GM21390 (cell line): ENCODE measurements around the gene HOXD1.

Experiments
- ATAC-seq: cut with Tn5 transposase; IDR thresholded peaks from one replicate; pipeline ENCODE4 v1.9.1; 2021; ENCODE audit not compliant: unreplicated experiment

HOXD1 gene

DNA sequence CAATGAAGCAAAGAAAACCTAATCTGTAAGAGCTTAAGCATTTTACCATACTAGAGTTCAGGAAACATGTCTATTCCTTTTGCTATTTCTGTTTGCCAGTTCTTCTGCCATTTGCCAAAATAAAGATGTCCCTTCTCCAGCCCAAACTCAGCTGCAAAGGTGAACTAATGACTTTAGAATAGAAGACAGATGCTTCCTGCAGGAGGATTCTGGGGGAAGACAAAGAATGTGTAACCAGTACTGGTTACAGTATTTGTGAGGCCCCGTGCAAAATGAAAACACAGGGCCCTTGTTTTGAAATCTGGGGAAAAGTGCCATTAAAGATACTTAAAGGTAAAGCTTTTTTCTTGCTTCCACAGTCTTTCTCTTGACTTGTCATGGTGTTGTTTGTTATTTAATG, 46.5 kb downstream of the HOXD1 start:
- no peak for ATAC-seq

DNA sequence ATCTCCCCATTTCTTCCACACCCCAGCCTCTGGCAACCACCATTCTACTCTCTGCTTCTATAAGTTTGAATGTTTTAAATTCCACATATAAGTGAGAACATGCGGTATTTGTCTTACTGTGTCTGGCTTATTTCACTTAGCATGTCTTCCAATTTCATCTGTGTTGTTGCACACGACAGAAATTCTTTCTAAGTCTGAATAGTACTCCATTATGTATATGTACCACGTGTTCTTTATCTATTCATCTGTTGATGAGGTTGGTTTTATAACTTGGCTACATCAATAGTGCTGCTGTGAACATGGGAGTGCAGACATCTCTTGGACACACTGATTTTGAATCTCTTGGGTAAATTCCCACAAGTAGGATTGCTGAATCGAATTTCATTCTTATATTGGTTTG, 49.0 kb downstream of the HOXD1 start:
- ATAC-seq = no peak

DNA sequence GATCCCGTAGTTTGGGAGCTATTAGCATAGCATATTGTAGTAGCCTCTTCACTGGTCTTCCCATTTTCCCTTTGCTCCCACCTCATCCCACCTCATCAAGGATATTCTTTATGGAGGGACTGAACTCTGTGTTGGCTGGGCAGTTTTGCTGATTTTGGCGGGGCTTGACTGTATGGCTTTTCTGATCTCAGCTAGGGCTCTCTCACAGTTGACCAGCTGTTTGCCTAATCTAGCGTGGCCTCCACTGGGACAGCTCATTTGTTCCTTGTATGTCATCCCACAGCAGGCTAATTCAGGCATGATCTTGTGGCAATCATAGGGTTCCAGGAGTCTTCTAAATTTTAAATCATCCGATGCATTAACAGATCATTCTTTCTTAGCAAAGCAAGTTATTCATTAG, 50.6 kb downstream of the HOXD1 start:
- no peak for ATAC-seq

DNA sequence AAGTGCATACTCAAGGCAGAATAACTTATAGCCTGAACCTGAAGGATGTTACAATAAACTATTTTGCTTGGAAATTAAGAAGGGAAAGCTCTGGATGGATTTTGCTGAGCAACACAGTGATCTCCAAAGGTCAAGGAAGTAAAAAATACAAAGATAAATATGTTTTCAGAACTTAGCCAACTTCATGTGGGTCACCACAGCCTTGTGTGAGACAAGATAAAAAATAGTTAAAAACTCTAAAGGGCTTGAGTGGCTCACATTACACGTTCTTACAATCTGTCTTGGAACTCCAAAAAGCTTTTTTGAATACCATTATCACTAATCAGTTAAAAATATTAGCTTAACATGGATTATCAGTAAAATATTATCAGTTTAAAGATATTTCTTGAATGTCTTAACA, 51.8 kb downstream of the HOXD1 start:
- no peak for ATAC-seq
